ENCODE data around the gene PTPN21.

The PTPN21 gene

GRCh38 chr14:88515499-88516221, 39.1 kb downstream of the PTPN21 start:
- Histone ChIP-seq H3K27ac (ENCODE audit: low read depth, low read length) (no peak overlapping the region), H3K36me3 (ENCODE audit: control insufficient read depth in 1 of 2, insufficient read depth in 2 of 2, low read length in 2 of 2) (no peaks in the 10 kb centered on the region)

GRCh38 chr14:88507208-88507607, 47.6 kb downstream of the PTPN21 start:
- no peak overlapping the region for H3K27ac ChIP-seq (ENCODE audit: low read depth, low read length)
- H3K36me3 ChIP-seq (ENCODE audit: control insufficient read depth in 1 of 2, insufficient read depth in 2 of 2, low read length in 2 of 2): peaks cover 0 to 4% of the 10 kb centered on the region in 2 donors
- H3K9me3 ChIP-seq (ENCODE audit: control insufficient read depth in 1 of 2, low read length in 2 of 2): no peaks in the 10 kb centered on the region
- H3K4me3 ChIP-seq (ENCODE audit: low read depth in 1 of 2, low read length in 2 of 2): no peak overlapping the region
- H3K4me1 ChIP-seq (ENCODE audit: control insufficient read depth in 1 of 2, insufficient read depth in 2 of 2, low read length in 2 of 2): no peaks in the 10 kb centered on the region
- no peaks in the 10 kb centered on the region for H3K27me3 ChIP-seq (ENCODE audit: control insufficient read depth in 1 of 2, insufficient read depth in 2 of 2, low read length in 2 of 2)
- H3K9ac ChIP-seq (ENCODE audit: low read depth in 1 of 2, low read length in 2 of 2): no peak overlapping the region

More at GRCh38 chr14:88515499-88516221, 39.1 kb downstream of the PTPN21 start:
- Histone ChIP-seq H3K27me3 (ENCODE audit: control insufficient read depth in 1 of 2, insufficient read depth in 2 of 2, low read length in 2 of 2) (no peaks in the 10 kb centered on the region), H3K4me1 (ENCODE audit: control insufficient read depth in 1 of 2, insufficient read depth in 2 of 2, low read length in 2 of 2) (peaks cover 15 to 22% of the 10 kb centered on the region in 2 donors), H3K4me3 (ENCODE audit: low read depth in 1 of 2, low read length in 2 of 2) (no peak overlapping the region), H3K9ac (ENCODE audit: low read depth in 1 of 2, low read length in 2 of 2) (no peak overlapping the region), H3K9me3 (ENCODE audit: control insufficient read depth in 1 of 2, low read length in 2 of 2) (no peaks in the 10 kb centered on the region)

- Histone ChIP-seq H3K4me3 (ENCODE audit: low read depth in 1 of 2, low read length in 2 of 2) (no peak overlapping the region), H3K27me3 (ENCODE audit: control insufficient read depth in 1 of 2, insufficient read depth in 2 of 2, low read length in 2 of 2) (no peaks in the 10 kb centered on the region), H3K27ac (ENCODE audit: low read depth, low read length) (no peak overlapping the region), H3K9ac (ENCODE audit: low read depth in 1 of 2, low read length in 2 of 2) (no peak overlapping the region), H3K4me1 (ENCODE audit: control insufficient read depth in 1 of 2, insufficient read depth in 2 of 2, low read length in 2 of 2) (no peaks in the 10 kb centered on the region), H3K36me3 (ENCODE audit: control insufficient read depth in 1 of 2, insufficient read depth in 2 of 2, low read length in 2 of 2) (peaks cover 0 to 19% of the 10 kb centered on the region in 2 donors), H3K9me3 (ENCODE audit: control insufficient read depth in 1 of 2, low read length in 2 of 2) (no peaks in the 10 kb centered on the region)
These were observed 49.2 kb downstream of the PTPN21 start for GRCh38 chr14:88505621-88506020.

- Histone ChIP-seq H3K9me3 (ENCODE audit: control insufficient read depth in 1 of 2, low read length in 2 of 2) (no peaks in the 10 kb centered on the region), H3K36me3 (ENCODE audit: control insufficient read depth in 1 of 2, insufficient read depth in 2 of 2, low read length in 2 of 2) (peaks cover 0 to 22% of the 10 kb centered on the region in 2 donors), H3K4me1 (ENCODE audit: control insufficient read depth in 1 of 2, insufficient read depth in 2 of 2, low read length in 2 of 2) (no peaks in the 10 kb centered on the region), H3K9ac (ENCODE audit: low read depth in 1 of 2, low read length in 2 of 2) (no peak overlapping the region), H3K4me3 (ENCODE audit: low read depth in 1 of 2, low read length in 2 of 2) (no peak overlapping the region), H3K27ac (ENCODE audit: low read depth, low read length) (no peak overlapping the region), H3K27me3 (ENCODE audit: control insufficient read depth in 1 of 2, insufficient read depth in 2 of 2, low read length in 2 of 2) (no peaks in the 10 kb centered on the region)
These were observed 50.2 kb downstream of the PTPN21 start for GRCh38 chr14:88504602-88505001.

GRCh38 chr14:88503754-88504406, 50.9 kb downstream of the PTPN21 start:
- no peaks in the 10 kb centered on the region for H3K27me3 ChIP-seq (ENCODE audit: control insufficient read depth in 1 of 2, insufficient read depth in 2 of 2, low read length in 2 of 2)
- no peak overlapping the region for H3K4me3 ChIP-seq (ENCODE audit: low read depth in 1 of 2, low read length in 2 of 2)
- no peak overlapping the region for H3K27ac ChIP-seq (ENCODE audit: low read depth, low read length)
- H3K9me3 ChIP-seq (ENCODE audit: control insufficient read depth in 1 of 2, low read length in 2 of 2): no peaks in the 10 kb centered on the region
- no peaks in the 10 kb centered on the region for H3K4me1 ChIP-seq (ENCODE audit: control insufficient read depth in 1 of 2, insufficient read depth in 2 of 2, low read length in 2 of 2)
- no peak overlapping the region for H3K9ac ChIP-seq (ENCODE audit: low read depth in 1 of 2, low read length in 2 of 2)
- peaks cover 0 to 27% of the 10 kb centered on the region in 2 donors for H3K36me3 ChIP-seq (ENCODE audit: control insufficient read depth in 1 of 2, insufficient read depth in 2 of 2, low read length in 2 of 2)

GRCh38 chr14:88502740-88503139, 52.1 kb downstream of the PTPN21 start:
- Histone ChIP-seq H3K36me3 (ENCODE audit: control insufficient read depth in 1 of 2, insufficient read depth in 2 of 2, low read length in 2 of 2) (peaks cover 0 to 28% of the 10 kb centered on the region in 2 donors), H3K4me1 (ENCODE audit: control insufficient read depth in 1 of 2, insufficient read depth in 2 of 2, low read length in 2 of 2) (no peaks in the 10 kb centered on the region), H3K9ac (ENCODE audit: low read depth in 1 of 2, low read length in 2 of 2) (no peak overlapping the region), H3K4me3 (ENCODE audit: low read depth in 1 of 2, low read length in 2 of 2) (no peak overlapping the region), H3K27me3 (ENCODE audit: control insufficient read depth in 1 of 2, insufficient read depth in 2 of 2, low read length in 2 of 2) (no peaks in the 10 kb centered on the region), H3K27ac (ENCODE audit: low read depth, low read length) (no peak overlapping the region), H3K9me3 (ENCODE audit: control insufficient read depth in 1 of 2, low read length in 2 of 2) (no peaks in the 10 kb centered on the region)

- Histone ChIP-seq H3K9me3 (ENCODE audit: control insufficient read depth in 1 of 2, low read length in 2 of 2) (no peaks in the 10 kb centered on the region), H3K27me3 (ENCODE audit: control insufficient read depth in 1 of 2, insufficient read depth in 2 of 2, low read length in 2 of 2) (no peaks in the 10 kb centered on the region), H3K9ac (ENCODE audit: low read depth in 1 of 2, low read length in 2 of 2) (no peak overlapping the region), H3K36me3 (ENCODE audit: control insufficient read depth in 1 of 2, insufficient read depth in 2 of 2, low read length in 2 of 2) (peaks cover 0 to 40% of the 10 kb centered on the region in 2 donors), H3K27ac (ENCODE audit: low read depth, low read length) (no peak overlapping the region), H3K4me3 (ENCODE audit: low read depth in 1 of 2, low read length in 2 of 2) (no peak overlapping the region), H3K4me1 (ENCODE audit: control insufficient read depth in 1 of 2, insufficient read depth in 2 of 2, low read length in 2 of 2) (no peaks in the 10 kb centered on the region)
These were observed 54.2 kb downstream of the PTPN21 start for GRCh38 chr14:88500611-88501010.

GRCh38 chr14:88499225-88499624, 55.6 kb downstream of the PTPN21 start:
- peaks cover 0 to 44% of the 10 kb centered on the region in 2 donors for H3K36me3 ChIP-seq (ENCODE audit: control insufficient read depth in 1 of 2, insufficient read depth in 2 of 2, low read length in 2 of 2)
- no peak overlapping the region for H3K4me3 ChIP-seq (ENCODE audit: low read depth in 1 of 2, low read length in 2 of 2)
- H3K9ac ChIP-seq (ENCODE audit: low read depth in 1 of 2, low read length in 2 of 2): no peak overlapping the region
- H3K4me1 ChIP-seq (ENCODE audit: control insufficient read depth in 1 of 2, insufficient read depth in 2 of 2, low read length in 2 of 2): no peaks in the 10 kb centered on the region
- H3K27me3 ChIP-seq (ENCODE audit: control insufficient read depth in 1 of 2, insufficient read depth in 2 of 2, low read length in 2 of 2): no peaks in the 10 kb centered on the region
- no peaks in the 10 kb centered on the region for H3K9me3 ChIP-seq (ENCODE audit: control insufficient read depth in 1 of 2, low read length in 2 of 2)
- H3K27ac ChIP-seq (ENCODE audit: low read depth, low read length): no peak overlapping the region

GRCh38 chr14:88496414-88496813, 58.4 kb downstream of the PTPN21 start:
- H3K9ac ChIP-seq (ENCODE audit: low read depth in 1 of 2, low read length in 2 of 2): no peak overlapping the region
- H3K4me3 ChIP-seq (ENCODE audit: low read depth in 1 of 2, low read length in 2 of 2): no peak overlapping the region
- H3K4me1 ChIP-seq (ENCODE audit: control insufficient read depth in 1 of 2, insufficient read depth in 2 of 2, low read length in 2 of 2): peaks cover 7 to 9% of the 10 kb centered on the region in 2 donors
- H3K27ac ChIP-seq (ENCODE audit: low read depth, low read length): no peak overlapping the region
- H3K27me3 ChIP-seq (ENCODE audit: control insufficient read depth in 1 of 2, insufficient read depth in 2 of 2, low read length in 2 of 2): no peaks in the 10 kb centered on the region
- peaks cover 5 to 40% of the 10 kb centered on the region in 2 donors for H3K36me3 ChIP-seq (ENCODE audit: control insufficient read depth in 1 of 2, insufficient read depth in 2 of 2, low read length in 2 of 2)
- no peaks in the 10 kb centered on the region for H3K9me3 ChIP-seq (ENCODE audit: control insufficient read depth in 1 of 2, low read length in 2 of 2)

- peaks cover 5 to 23% of the 10 kb centered on the region in 2 donors for H3K36me3 ChIP-seq (ENCODE audit: control insufficient read depth in 1 of 2, insufficient read depth in 2 of 2, low read length in 2 of 2)
- H3K9me3 ChIP-seq (ENCODE audit: control insufficient read depth in 1 of 2, low read length in 2 of 2): no peaks in the 10 kb centered on the region
- H3K4me3 ChIP-seq (ENCODE audit: low read depth in 1 of 2, low read length in 2 of 2): no peak overlapping the region
- H3K27me3 ChIP-seq (ENCODE audit: control insufficient read depth in 1 of 2, insufficient read depth in 2 of 2, low read length in 2 of 2): no peaks in the 10 kb centered on the region
- H3K27ac ChIP-seq (ENCODE audit: low read depth, low read length): no peak overlapping the region
- no peak overlapping the region for H3K9ac ChIP-seq (ENCODE audit: low read depth in 1 of 2, low read length in 2 of 2)
- peaks cover 7 to 9% of the 10 kb centered on the region in 2 donors for H3K4me1 ChIP-seq (ENCODE audit: control insufficient read depth in 1 of 2, insufficient read depth in 2 of 2, low read length in 2 of 2)
These were observed 61.2 kb downstream of the PTPN21 start for GRCh38 chr14:88493392-88494185.

Measured in duodenal mucosa (tissue), 2 donors.